DND-41 (cell line): ENCODE results near the gene MARCHF4.

Experiments used
- ATAC-seq: fragments of 200-7000 bp; cut with Tn5 transposase; 3 replicates; pipeline ENCODE4 v1.9.1; 2021; ENCODE audit warnings: low read depth; ENCODE audit not compliant: insufficient read depth
- DNase-seq: peaks from one replicate; pipeline ENCODE4 v3.0.0-alpha.2; 2020
- H2AFZ ChIP-seq: 2 replicates; pipeline ENCODE4 v1.6.0; 2012; ENCODE audit warnings: low read depth, low read length
- H3K27ac ChIP-seq: 2 replicates; pipeline ENCODE4 v1.5.1; 2012; ENCODE audit warnings: low read length, inconsistent platforms
- H3K27me3 ChIP-seq: fragments of 200-600 bp; sonication (generic); 2 replicates; pipeline ENCODE4 v1.6.0; 2012; ENCODE audit warnings: low read length, mild to moderate bottlenecking, inconsistent platforms; ENCODE audit not compliant: insufficient read depth, poor library complexity
- H3K36me3 ChIP-seq: 2 replicates; pipeline ENCODE4 v1.5.1; 2012; ENCODE audit warnings: low read length, inconsistent platforms; ENCODE audit not compliant: insufficient read depth
- H3K4me1 ChIP-seq: 2 replicates; pipeline ENCODE4 v1.5.1; 2012; ENCODE audit warnings: mild to moderate bottlenecking, low read length; ENCODE audit not compliant: insufficient read depth
- H3K4me2 ChIP-seq: 2 replicates; pipeline ENCODE4 v1.6.0; 2012; ENCODE audit warnings: mild to moderate bottlenecking, moderate library complexity, low read length, inconsistent platforms; ENCODE audit not compliant: insufficient read depth
- H3K4me3 ChIP-seq, 2 experiments: fragments of 200-600 bp in 1 of 2; shearing (Covaris generic) in 1 of 2; 2 replicates each; pipeline ENCODE4 v1.5.1; 2012 to 2016; ENCODE audit warnings: inconsistent platforms in 2 of 2, low read length in 2 of 2, mild to moderate bottlenecking in 2 of 2, low read depth in 1 of 2, moderate library complexity in 1 of 2
- H3K79me2 ChIP-seq: 2 replicates; pipeline ENCODE4 v1.6.0; 2012; ENCODE audit warnings: low read length, inconsistent platforms; ENCODE audit not compliant: insufficient read depth
- H3K9ac ChIP-seq: 2 replicates; pipeline ENCODE4 v1.6.0; 2012; ENCODE audit warnings: low read depth, mild to moderate bottlenecking, inconsistent platforms, low read length, moderate library complexity
- H3K9me3 ChIP-seq: 2 replicates; pipeline ENCODE4 v1.5.1; 2012; ENCODE audit warnings: low read length, moderate library complexity, mild to moderate bottlenecking, inconsistent platforms; ENCODE audit not compliant: insufficient read depth, severe bottlenecking
- H4K20me1 ChIP-seq: 2 replicates; pipeline ENCODE4 v1.6.0; 2012; ENCODE audit warnings: low read length; ENCODE audit not compliant: insufficient read depth
- EZH2 ChIP-seq: IDR thresholded peaks from 3 replicates; pipeline ENCODE4 v1.6.1; 2012; ENCODE audit warnings: borderline replicate concordance, low read depth, mild to moderate bottlenecking, moderate library complexity, low read length, inconsistent platforms; ENCODE audit not compliant: severe bottlenecking
- TF ChIP-seq, protein P1 (sequence below): IDR thresholded peaks from 2 replicates; pipeline ENCODE4 v1.5.1; 2012; ENCODE audit warnings: borderline replicate concordance, low read length, moderate library complexity, mild to moderate bottlenecking; ENCODE audit not compliant: poor library complexity, severe bottlenecking; ENCODE audit errors: extremely low read depth

Gene MARCHF4

DNA sequence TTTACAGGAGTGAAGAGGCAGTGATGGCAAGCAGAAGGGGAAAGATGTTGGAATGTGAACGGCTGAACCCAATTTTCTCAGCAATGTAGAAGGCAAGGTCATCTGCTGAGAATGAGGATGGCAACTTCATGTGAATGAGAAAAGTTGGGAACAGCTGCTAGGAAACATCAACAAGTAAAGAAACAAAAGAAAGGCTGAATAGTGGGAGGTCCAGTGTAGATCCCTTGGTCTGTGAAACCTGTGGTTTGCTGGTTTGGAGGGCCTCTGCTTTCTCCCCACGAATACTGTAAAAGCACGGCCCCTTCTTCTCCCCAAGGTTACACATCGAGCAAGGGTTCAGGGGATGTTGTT, 27.4 kb downstream of the MARCHF4 start:
- no peaks in the 10 kb centered on the region for H3K79me2 ChIP-seq
- no peaks in the 10 kb centered on the region for H3K36me3 ChIP-seq
- H3K4me2 ChIP-seq = no peak overlapping the region
- H3K9me3 ChIP-seq = no peaks in the 10 kb centered on the region
- no peak overlapping the region for H2AFZ ChIP-seq
- H3K9ac ChIP-seq = no peak overlapping the region
- H4K20me1 ChIP-seq = no peaks in the 10 kb centered on the region
- TF ChIP-seq, protein P1, sequence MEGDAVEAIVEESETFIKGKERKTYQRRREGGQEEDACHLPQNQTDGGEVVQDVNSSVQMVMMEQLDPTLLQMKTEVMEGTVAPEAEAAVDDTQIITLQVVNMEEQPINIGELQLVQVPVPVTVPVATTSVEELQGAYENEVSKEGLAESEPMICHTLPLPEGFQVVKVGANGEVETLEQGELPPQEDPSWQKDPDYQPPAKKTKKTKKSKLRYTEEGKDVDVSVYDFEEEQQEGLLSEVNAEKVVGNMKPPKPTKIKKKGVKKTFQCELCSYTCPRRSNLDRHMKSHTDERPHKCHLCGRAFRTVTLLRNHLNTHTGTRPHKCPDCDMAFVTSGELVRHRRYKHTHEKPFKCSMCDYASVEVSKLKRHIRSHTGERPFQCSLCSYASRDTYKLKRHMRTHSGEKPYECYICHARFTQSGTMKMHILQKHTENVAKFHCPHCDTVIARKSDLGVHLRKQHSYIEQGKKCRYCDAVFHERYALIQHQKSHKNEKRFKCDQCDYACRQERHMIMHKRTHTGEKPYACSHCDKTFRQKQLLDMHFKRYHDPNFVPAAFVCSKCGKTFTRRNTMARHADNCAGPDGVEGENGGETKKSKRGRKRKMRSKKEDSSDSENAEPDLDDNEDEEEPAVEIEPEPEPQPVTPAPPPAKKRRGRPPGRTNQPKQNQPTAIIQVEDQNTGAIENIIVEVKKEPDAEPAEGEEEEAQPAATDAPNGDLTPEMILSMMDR = no peak
- no peak for TF ChIP-seq EZH2
- H3K27ac ChIP-seq = no peak overlapping the region
- H3K27me3 ChIP-seq = peaks cover 14% of the 10 kb centered on the region
- H3K4me1 ChIP-seq = no peaks in the 10 kb centered on the region
- no peak for DNase-seq
- H3K4me3 ChIP-seq = no peak overlapping the region
- ATAC-seq = no peak

DNA sequence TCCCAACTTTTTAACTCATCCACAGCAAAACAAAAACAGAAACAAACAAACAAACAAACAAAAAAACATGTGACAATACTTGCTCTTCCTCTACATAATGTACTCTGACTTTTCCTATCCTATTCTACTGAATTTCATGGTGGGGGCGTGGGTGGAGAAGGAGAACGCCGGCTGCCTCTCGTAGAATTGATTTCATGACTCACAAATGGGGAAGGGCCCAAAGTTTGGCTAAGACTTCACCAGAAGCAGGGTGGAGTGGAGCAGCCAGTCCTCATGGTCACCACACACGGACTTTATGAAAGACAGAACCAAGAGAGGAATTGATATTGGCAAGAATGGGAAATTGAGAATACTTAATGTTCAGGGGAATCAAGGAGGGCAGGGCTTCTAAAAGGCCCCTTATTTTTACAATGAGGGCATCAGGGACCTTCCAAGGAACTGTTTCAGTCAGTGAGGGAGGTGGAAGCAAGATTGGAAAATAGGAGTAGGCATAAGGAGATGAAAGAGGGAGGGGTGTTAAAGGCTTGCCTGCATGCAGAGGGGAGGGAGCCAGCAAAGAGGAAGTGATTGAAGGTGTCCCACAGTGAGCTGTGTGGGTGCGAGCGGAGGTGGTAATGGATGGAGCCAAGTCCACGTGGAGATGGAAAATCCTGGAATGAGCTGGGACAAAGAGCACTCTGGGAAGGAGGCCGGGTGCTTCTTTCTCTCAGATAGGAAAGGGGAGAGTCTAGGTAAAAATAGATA, 27.9 kb downstream of the MARCHF4 start:
- Histone ChIP-seq H3K79me2 (no peaks in the 10 kb centered on the region), H3K4me2 (no peak overlapping the region), H3K4me1 (no peaks in the 10 kb centered on the region), H3K36me3 (no peaks in the 10 kb centered on the region), H3K9me3 (no peaks in the 10 kb centered on the region), H3K9ac (no peak overlapping the region), H3K27ac (no peak overlapping the region), H4K20me1 (no peaks in the 10 kb centered on the region), H3K4me3 (no peak overlapping the region), H3K27me3 (peaks cover 14% of the 10 kb centered on the region), H2AFZ (no peak overlapping the region)
- TF ChIP-seq, protein P1 = no peak
- TF ChIP-seq EZH2 = no peak
- no peak for ATAC-seq
- no peak for DNase-seq

DNA sequence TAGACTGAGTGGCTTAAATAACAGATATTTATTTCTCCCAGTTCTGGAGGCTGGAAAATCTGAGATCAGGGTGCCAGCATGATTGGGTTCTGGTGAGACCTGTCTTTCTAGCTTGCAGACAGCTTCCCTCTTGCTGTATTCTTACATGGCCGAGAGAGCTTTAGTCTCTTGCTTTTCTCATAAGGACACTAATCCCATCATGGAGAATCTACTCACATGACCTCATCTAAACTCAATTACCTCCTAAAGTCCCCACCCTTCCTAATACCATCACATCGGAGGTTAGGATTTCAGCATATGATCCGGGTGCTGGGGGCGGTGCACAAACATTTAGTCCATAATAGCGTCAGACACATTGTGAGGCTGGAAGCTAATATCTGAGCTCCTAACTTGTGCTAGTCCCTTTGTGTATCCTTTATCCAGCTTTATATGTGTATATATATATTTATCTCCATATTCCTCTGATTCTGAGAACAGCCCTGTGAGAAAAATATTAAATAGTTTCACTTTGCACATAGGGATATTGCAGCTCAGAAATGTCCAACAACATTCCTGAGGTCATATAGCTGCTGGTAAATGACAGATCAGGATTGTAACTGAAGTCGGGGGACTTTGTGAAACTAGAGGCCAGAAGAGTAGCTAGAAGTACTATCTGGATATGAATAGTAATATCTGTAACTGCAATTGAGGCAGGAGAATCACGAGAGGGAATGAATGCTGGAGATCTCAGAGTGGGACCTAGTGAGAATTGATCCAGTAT, 28.9 kb downstream of the MARCHF4 start:
- Histone ChIP-seq H2AFZ (no peak overlapping the region), H3K79me2 (no peaks in the 10 kb centered on the region), H3K9ac (no peak overlapping the region), H3K36me3 (no peaks in the 10 kb centered on the region), H3K9me3 (no peaks in the 10 kb centered on the region), H3K27ac (no peak overlapping the region), H3K4me1 (no peaks in the 10 kb centered on the region), H4K20me1 (no peaks in the 10 kb centered on the region), H3K4me3 (no peak overlapping the region), H3K27me3 (peaks cover 21% of the 10 kb centered on the region), H3K4me2 (no peak overlapping the region)
- DNase-seq (no peak), ATAC-seq (no peak)
- TF ChIP-seq EZH2 = no peak
- TF ChIP-seq, protein P1 = no peak
